Activated effector memory CD4-positive, alpha-beta T cell treated with anti-CD3 and anti-CD28 coated beads, Interleukin-2, amount 50 U/mL, for 16 hours (primary cell): ENCODE measurements around the gene NFATC2.
"Not testable (repeated sequence)": the region's sequence is repeated elsewhere in the genome, so short reads cannot be mapped to it uniquely, and the experiment has no call there.

Experiments used
- DNase-seq: peaks from one replicate; pipeline ENCODE4 v3.0.0-alpha.2; 2020

The NFATC2 gene

DNA sequence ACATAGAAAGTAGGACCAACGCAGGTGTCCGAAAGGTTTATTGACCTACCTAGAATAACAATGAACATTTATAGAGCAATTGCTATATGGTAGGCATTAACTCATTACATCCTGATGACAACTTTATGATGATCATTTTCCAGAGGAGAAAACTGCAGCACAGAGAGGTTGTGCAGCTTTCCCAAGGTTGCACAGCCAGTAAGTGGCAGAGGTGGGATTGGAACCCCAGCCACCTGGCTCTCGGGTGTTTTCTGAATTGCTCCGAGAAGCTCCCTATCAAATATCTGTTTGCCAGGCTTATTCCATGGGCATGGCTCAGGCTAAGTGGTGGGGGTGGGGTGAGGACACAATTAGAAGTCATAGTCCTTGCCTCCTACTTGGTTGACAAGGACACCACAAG lies 24.1 kb upstream of the NFATC2 start:
- no peak for DNase-seq

- DNase-seq, result no peak
These were observed 23.0 kb upstream of the NFATC2 start for GRCh38 chr20:51565298-51566144.

- peak; percentile 68 for DNase-seq
These were observed 21.2 kb upstream of the NFATC2 start for GRCh38 chr20:51563486-51564332.

DNA sequence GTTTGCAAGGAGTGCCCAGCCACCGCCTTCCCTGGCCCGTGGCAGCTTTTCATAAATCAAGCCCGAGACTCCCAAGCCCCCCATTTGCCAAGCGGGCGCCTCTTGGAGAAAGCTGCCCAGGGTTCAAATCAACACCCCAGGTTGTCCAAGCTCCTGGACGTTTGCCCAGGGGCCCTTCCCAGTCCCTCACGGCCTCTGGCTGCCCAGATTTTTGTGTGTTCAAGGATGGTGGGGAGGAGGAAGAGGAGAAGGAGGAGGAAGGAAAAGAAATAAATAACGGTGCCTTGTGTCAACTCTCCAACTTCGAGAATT lies 20.6 kb upstream of the NFATC2 start:
- no peak for DNase-seq

DNA sequence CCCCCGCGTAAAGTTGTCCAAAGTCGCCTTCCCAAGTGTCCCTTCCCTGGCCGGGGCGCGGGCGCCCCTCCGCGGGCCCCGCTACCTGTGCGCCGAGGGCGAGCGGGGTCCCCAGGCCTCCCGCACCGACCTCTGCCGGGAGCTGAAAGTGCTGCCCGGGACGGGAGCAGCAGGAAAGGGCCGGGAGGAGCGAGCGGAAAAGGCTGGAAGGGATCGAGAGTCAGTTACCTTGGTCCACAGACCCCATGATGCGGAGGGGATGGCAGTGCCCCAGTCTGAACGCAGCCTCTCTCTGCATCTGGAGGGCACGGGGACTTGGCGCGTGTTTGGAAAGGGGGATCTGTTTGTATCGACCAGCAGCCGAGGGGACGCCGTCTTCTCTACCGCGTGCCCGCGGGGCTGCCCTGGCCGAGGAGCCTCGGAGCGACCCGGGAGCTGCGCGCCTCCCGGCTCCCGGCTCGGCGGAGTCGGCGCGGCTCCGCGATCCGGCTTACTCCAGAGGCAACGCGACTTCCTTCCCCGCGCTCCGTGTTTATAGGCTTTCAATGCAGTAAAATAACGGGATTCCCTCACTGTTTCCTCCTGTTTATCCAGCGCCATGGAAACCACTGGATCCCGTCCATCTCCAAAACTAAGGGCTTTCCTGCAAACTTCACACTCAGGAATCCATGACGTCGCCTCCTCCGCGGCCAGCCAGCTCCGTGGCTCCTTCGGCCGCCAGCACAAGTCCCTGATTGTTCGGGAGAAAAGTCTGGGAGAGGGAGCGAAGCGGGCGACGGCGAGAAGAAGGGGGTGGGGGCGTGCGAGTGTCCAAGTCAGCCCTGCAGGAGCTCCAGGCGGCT lies 20.0 kb upstream of the NFATC2 start:
- no peak for DNase-seq

GRCh38 chr20:51562027-51562331 lies 19.5 kb upstream of the NFATC2 start:
- no peak for DNase-seq

- DNase-seq, result no peak
These were observed 18.2 kb upstream of the NFATC2 start for GRCh38 chr20:51560550-51561307.

DNA sequence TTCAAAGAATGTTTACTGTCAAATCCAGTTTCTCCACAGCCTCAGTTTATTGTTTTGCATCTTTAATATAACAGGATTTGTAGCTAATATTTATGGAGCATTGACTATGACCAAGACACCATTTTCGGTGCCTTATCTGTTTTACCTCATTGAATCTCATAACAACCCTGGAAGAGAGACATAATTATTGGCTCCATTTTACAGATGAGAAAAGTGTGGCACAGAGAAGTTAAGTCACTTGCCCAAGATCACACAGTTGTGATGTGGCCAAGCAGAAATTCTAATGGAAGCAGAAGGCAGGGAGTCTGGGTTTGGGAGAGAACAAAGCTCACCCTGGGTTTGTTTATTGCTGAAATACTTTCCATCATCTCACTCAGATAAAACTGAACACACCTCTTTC lies 17.5 kb upstream of the NFATC2 start:
- no peak for DNase-seq

DNA sequence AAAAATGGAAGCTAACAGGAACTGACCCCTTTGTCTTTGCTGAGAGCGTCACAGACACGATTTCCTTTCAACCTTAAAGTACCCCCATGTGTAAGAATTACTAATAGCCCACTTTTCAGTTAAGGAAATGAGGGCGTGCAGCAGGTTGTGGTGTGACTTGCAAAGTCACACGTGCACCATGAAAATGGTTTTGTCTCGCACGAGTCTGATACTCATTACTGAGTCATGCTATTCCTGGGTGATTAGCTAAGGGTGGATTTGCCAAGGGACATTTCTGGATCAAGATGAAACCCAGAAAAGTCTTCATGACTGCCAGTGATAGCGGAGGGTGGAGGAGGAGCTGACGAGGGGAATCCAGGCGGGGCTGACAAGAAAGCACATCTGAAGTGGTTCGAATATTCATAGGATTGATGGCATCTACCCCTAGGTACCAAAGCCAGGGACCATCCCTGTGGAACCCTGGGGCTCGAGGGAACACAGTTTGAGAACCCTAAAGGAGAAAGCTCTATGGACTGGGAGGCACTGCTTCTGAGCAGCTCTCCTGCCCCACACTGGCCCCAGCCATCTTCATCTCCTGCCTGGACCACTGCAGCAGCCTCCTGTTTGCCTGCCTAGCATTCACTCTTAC lies 12.1 kb upstream of the NFATC2 start:
- no peak for DNase-seq

GRCh38 chr20:51553897-51554486 lies 11.5 kb upstream of the NFATC2 start:
- no peak for DNase-seq

- DNase-seq, result no peak
These were observed 8.7 kb upstream of the NFATC2 start for GRCh38 chr20:51551186-51551585.

DNA sequence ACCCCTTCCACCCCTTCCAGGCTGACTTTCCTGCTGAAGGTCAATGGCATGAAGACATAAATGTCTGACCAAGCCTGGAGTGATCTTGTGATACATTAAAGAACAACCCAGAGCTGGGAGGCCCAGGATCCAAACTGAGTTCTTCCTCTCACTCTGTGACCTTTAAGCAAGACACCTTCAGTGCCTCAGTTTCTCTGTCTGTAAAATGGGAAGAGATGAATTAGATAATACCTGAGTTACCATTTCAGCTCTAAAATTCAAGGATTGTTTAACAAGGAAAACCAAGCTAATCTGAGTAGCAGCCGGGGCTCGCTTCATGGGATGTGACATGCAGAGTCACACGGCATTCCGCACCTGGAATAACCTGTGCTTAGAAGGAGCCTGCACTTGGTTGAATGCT lies 7.0 kb upstream of the NFATC2 start:
- DNase-seq, result no peak

- DNase-seq, result no peak
These were observed 5.4 kb upstream of the NFATC2 start for GRCh38 chr20:51547951-51548350.

GRCh38 chr20:51545515-51545914 lies 3.0 kb upstream of the NFATC2 start:
- no peak for DNase-seq

DNA sequence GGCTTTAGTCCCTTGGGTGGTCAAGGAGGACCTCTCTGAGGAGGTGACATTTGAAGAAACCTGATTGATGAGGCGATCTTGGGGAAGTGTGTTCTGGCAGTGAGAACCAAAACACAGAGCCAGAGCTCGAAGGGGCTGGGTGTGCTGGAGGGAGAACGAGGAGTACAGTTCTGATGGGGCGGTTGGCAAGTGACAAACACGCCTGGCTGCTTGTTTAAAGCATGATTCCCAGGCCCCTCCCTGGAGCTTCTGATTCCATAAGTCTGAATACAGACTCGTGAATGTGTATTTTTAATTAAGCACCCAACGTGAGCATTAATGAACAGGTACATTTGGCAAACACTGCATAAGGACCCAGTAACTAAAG lies 886 bp upstream of the NFATC2 start:
- no peak for DNase-seq

- peak; percentile 85 for DNase-seq
These were observed 417 bp downstream of the NFATC2 start for GRCh38 chr20:51542033-51542570.

GRCh38 chr20:51541189-51542032 lies 1.1 kb downstream of the NFATC2 start:
- peak; percentile 93 for DNase-seq

DNA sequence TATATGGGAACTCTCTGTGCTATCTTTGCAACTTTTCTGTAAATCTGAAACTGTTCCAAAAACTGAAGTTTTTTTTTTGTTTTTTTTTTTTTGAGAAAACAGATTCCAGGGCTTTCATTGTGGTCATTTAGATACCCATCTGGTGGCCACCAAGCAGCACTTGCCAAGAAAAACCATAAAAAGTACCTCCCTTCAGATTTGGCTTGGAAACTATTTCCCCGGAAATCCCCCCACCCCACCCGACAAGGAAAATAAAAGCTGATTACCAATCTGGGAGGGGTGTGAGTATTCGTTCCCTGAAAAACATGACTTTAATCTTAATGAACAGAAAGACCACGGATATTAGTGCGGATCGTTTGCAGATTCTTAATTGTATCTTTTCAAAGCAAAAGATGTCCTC lies 1.9 kb downstream of the NFATC2 start:
- DNase-seq, result peak; percentile 73

DNA sequence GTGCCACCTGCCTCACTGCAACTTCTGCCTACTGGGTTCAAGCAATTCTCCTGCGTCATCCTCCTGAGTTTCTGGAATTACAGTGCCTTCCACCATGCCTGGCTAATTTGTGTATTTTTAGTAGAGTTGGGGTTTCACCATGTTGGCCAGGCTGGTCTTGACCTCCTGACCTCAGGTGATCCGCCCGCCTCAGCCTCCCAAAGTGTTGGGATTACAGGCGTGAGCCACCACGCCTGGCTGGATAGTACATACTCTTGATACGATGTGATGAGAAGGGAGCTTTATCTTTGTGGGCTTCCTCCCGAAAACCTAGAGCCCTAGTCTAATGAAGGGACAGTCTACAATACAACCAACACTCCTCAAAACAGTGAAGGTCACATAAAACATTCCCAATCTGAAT lies 2.4 kb downstream of the NFATC2 start:
- DNase-seq, result not testable (repeated sequence)
